ENCODE results near the gene RAD51B. TPM values are rescaled to one million over a fixed set of nuclear protein-coding genes. Genes with fewer than 3 reads are reported as not detected.

RAD51B gene
- total RNA-seq, 1 experiment from 2014 or later = 23.3 TPM

DNA sequence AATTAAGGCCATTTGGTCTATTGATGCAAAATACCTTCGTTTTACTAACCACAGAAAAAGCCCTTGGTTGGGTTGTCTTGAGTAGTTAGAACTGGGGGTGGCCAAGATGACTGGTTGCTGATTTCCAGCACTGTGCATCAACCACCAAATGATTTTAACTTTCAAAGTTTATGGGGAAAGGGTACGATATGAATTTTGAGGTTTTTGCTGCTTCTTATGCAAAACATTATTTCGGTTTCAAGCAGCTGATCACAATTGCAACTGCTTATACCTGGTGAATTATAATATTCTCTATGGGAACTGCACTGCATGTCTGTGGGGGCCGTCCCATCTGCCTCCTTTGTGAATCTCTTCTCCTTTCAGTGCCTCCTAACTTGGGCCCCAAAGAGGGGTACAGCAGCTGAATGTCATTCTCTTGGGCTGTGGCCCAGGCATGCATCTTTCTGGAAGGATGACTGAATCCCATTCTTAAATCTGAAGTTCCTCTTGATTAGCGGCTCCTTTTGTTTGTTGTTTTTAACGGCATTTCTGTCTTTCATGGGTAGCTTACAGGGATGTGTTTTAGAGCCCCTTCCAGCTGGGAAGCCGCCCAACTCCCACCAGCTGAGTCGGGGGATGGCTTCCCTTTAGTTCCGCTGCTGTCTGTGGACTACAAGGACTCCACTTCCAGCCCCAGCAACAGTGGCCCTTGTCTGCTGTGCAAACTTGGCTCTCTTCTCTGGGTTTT lies 493.5 kb downstream of the RAD51B start:
- CTCF ChIA-PET = no interaction called here
- no peak overlapping the region for H3K4me3 ChIP-seq (ENCODE audit: low read depth, low read length, poor library complexity, severe bottlenecking)
- TF ChIP-seq EZH2 (IDR thresholded peaks at IDR 0.05; ENCODE audit: borderline replicate concordance, low read depth, low read length, poor library complexity, severe bottlenecking) = no peak
- TF ChIP-seq, protein P1, sequence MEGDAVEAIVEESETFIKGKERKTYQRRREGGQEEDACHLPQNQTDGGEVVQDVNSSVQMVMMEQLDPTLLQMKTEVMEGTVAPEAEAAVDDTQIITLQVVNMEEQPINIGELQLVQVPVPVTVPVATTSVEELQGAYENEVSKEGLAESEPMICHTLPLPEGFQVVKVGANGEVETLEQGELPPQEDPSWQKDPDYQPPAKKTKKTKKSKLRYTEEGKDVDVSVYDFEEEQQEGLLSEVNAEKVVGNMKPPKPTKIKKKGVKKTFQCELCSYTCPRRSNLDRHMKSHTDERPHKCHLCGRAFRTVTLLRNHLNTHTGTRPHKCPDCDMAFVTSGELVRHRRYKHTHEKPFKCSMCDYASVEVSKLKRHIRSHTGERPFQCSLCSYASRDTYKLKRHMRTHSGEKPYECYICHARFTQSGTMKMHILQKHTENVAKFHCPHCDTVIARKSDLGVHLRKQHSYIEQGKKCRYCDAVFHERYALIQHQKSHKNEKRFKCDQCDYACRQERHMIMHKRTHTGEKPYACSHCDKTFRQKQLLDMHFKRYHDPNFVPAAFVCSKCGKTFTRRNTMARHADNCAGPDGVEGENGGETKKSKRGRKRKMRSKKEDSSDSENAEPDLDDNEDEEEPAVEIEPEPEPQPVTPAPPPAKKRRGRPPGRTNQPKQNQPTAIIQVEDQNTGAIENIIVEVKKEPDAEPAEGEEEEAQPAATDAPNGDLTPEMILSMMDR (conservative IDR thresholded peaks at IDR 0.05; ENCODE audit: low read depth, low read length) = no peak
- no peak for DNase-seq (ENCODE audit: low spot score)
- H3K9me3 ChIP-seq (ENCODE audit: low read depth, low read length, poor library complexity, severe bottlenecking) = no peaks in the 10 kb centered on the region
- POLR2A ChIA-PET (ENCODE audit: low non-redundant PET) = interaction anchor here (0.6 to 0.7 kb wide), 2 partner anchors 363 to 1294 kb away, joined by 3 to 11 read pairs; no protein-coding TSS in a partner anchor
- intact Hi-C loops (cut with micrococcal nuclease; ENCODE audit: unreplicated experiment) = no loop called here
- H3K36me3 ChIP-seq (ENCODE audit: insufficient read depth, low read length, poor library complexity, severe bottlenecking) = no peaks in the 10 kb centered on the region
- BruUV-seq (replicated peaks) = no TSS peak
- H3K4me1 ChIP-seq (ENCODE audit: insufficient read depth, low read length, poor library complexity, severe bottlenecking) = peaks cover under 1% of the 10 kb centered on the region
- no peaks in the 10 kb centered on the region for H3K27me3 ChIP-seq (replicated peaks; ENCODE audit: insufficient read depth, low read depth, low read length, poor library complexity)
- H3K27ac ChIP-seq (ENCODE audit: low read depth, low read length, poor library complexity, severe bottlenecking) = no peak overlapping the region

DNA sequence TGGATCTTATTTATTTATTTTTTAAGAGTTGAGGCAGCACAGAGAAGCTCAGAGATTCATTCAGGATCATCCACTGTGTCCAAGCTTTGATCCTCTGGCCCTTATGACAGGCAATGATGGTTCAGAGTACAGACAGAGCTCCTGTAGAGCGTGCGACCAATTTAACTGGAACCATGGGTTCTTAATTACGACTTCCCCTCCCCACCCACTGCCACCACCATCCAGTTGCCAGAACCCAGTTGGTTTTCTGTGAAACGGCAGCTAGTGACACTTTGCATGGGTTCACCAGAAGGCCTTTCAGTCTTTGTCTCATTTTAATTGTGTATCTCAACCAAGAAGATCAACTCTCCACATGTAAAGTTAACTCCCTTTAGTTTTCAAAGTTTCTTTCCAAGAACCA lies 495.1 kb downstream of the RAD51B start:
- DNase-seq (ENCODE audit: low spot score) = no peak
- POLR2A ChIA-PET (ENCODE audit: low non-redundant PET) = no interaction called here
- H3K4me1 ChIP-seq (ENCODE audit: insufficient read depth, low read length, poor library complexity, severe bottlenecking) = no peaks in the 10 kb centered on the region
- no peaks in the 10 kb centered on the region for H3K27me3 ChIP-seq (replicated peaks; ENCODE audit: insufficient read depth, low read depth, low read length, poor library complexity)
- H3K36me3 ChIP-seq (ENCODE audit: insufficient read depth, low read length, poor library complexity, severe bottlenecking) = no peaks in the 10 kb centered on the region
- H3K27ac ChIP-seq (ENCODE audit: low read depth, low read length, poor library complexity, severe bottlenecking) = no peak overlapping the region
- H3K9me3 ChIP-seq (ENCODE audit: low read depth, low read length, poor library complexity, severe bottlenecking) = no peaks in the 10 kb centered on the region
- intact Hi-C loops (cut with micrococcal nuclease; ENCODE audit: unreplicated experiment) = no loop called here
- no peak for TF ChIP-seq EZH2 (IDR thresholded peaks at IDR 0.05; ENCODE audit: borderline replicate concordance, low read depth, low read length, poor library complexity, severe bottlenecking)
- TF ChIP-seq, protein P1 (conservative IDR thresholded peaks at IDR 0.05; ENCODE audit: low read depth, low read length) = no peak
- CTCF ChIA-PET = no interaction called here
- BruUV-seq (replicated peaks) = no TSS peak
- no peak overlapping the region for H3K4me3 ChIP-seq (ENCODE audit: low read depth, low read length, poor library complexity, severe bottlenecking)

DNA sequence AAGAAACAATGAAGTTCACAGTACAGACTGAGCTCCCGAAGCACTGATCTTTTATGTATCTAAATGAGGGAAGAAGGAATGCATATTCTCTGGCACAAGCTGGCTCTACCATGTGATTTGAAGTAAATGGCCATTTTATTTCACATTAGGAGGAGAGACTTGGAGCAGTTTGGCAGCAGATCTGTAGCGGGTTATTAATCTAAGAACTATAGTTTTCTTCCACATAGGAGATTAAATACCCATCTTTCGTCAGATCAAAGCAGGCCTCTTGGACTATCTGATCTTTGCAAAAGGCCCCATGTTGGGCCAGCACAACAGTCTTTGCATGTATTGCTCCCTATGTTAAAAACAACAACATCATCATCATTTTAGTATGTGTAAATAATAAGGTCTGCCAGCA lies 495.5 kb downstream of the RAD51B start:
- CTCF ChIA-PET = no interaction called here
- POLR2A ChIA-PET (ENCODE audit: low non-redundant PET) = no interaction called here

More for the DNA sequence above, 495.5 kb downstream of the RAD51B start:
- TF ChIP-seq EZH2 (IDR thresholded peaks at IDR 0.05; ENCODE audit: borderline replicate concordance, low read depth, low read length, poor library complexity, severe bottlenecking) = no peak
- TF ChIP-seq, protein P1 (conservative IDR thresholded peaks at IDR 0.05; ENCODE audit: low read depth, low read length) = no peak
- no TSS peak for BruUV-seq (replicated peaks)
- no peak overlapping the region for H3K27ac ChIP-seq (ENCODE audit: low read depth, low read length, poor library complexity, severe bottlenecking)
- intact Hi-C loops (cut with micrococcal nuclease; ENCODE audit: unreplicated experiment) = no loop called here
- no peaks in the 10 kb centered on the region for H3K36me3 ChIP-seq (ENCODE audit: insufficient read depth, low read length, poor library complexity, severe bottlenecking)
- no peaks in the 10 kb centered on the region for H3K9me3 ChIP-seq (ENCODE audit: low read depth, low read length, poor library complexity, severe bottlenecking)
- no peaks in the 10 kb centered on the region for H3K4me1 ChIP-seq (ENCODE audit: insufficient read depth, low read length, poor library complexity, severe bottlenecking)
- H3K27me3 ChIP-seq (replicated peaks; ENCODE audit: insufficient read depth, low read depth, low read length, poor library complexity) = no peaks in the 10 kb centered on the region
- H3K4me3 ChIP-seq (ENCODE audit: low read depth, low read length, poor library complexity, severe bottlenecking) = no peak overlapping the region
- DNase-seq (ENCODE audit: low spot score) = no peak

Measured in A673 (cell line).